C4-2B (cell line): ENCODE data around the gene GABBR1.

Source experiments
- H3K27ac ChIP-seq: fragments of 450-650 bp; 2 replicates; pipeline ENCODE4 v1.5.1; 2017
- ZFX ChIP-seq: fragments of 450-650 bp; IDR thresholded peaks from 2 replicates; pipeline ENCODE4 v1.6.1; 2017
- TF ChIP-seq, protein P1 (sequence below): fragments of 450-650 bp; conservative IDR thresholded peaks from 2 replicates; pipeline ENCODE4 v1.5.1; 2017; ENCODE audit warnings: mild to moderate bottlenecking

GABBR1 gene

DNA sequence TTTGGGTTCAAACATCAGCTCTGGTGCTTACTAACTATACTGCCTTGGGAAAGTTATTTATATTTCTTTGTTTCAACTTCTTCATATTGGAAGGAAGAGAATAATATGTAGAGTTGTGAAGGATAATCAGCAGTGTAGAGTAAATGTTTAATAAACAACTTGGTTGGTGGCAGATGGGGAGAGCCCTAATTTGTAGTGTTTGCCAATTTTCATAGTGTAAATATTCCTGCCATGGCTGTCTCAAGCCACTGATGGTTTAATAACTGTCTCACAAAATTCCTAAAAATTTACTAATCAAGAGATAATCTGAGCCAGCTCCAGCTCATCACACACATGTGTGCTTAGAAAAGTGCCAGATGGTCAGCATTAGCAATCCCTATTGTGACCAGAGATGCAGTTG is 48.2 kb downstream of the GABBR1 start, which contains the start of gene OR2H2:
OR2H2 (plus strand) TSS at position 301 of the 400 bp plus-strand sequence. CDS start 2,824 bp downstream, outside the sequence.
- TF ChIP-seq ZFX: no peak
- TF ChIP-seq, protein P1, sequence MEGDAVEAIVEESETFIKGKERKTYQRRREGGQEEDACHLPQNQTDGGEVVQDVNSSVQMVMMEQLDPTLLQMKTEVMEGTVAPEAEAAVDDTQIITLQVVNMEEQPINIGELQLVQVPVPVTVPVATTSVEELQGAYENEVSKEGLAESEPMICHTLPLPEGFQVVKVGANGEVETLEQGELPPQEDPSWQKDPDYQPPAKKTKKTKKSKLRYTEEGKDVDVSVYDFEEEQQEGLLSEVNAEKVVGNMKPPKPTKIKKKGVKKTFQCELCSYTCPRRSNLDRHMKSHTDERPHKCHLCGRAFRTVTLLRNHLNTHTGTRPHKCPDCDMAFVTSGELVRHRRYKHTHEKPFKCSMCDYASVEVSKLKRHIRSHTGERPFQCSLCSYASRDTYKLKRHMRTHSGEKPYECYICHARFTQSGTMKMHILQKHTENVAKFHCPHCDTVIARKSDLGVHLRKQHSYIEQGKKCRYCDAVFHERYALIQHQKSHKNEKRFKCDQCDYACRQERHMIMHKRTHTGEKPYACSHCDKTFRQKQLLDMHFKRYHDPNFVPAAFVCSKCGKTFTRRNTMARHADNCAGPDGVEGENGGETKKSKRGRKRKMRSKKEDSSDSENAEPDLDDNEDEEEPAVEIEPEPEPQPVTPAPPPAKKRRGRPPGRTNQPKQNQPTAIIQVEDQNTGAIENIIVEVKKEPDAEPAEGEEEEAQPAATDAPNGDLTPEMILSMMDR: no peak

DNA sequence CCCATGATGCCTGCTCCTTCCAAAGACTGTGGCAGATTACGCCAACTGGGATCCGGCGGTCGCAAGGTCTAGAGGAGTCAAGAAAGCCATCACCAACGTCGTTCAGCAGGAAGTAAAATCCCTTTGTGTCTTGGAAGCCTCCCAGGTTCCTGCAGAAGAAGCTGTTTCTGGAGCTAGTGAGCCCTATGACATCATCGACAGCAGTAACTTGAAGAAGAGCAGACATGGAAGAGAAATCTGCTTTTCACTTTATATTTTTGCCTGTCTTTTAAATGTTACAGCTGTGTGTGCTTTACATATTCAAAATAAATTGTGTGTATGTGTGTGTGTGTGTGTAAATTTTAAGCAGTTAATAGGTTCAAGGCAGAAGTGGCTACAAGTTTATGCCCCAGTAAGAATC is 55.4 kb downstream of the GABBR1 start:
- TF ChIP-seq, protein P1: no peak
- no peak overlapping the region for H3K27ac ChIP-seq

More for the DNA sequence above, 48.2 kb downstream of the GABBR1 start, which contains the start of gene OR2H2:
- no peak within 1 kb of the TSS for H3K27ac ChIP-seq

DNA sequence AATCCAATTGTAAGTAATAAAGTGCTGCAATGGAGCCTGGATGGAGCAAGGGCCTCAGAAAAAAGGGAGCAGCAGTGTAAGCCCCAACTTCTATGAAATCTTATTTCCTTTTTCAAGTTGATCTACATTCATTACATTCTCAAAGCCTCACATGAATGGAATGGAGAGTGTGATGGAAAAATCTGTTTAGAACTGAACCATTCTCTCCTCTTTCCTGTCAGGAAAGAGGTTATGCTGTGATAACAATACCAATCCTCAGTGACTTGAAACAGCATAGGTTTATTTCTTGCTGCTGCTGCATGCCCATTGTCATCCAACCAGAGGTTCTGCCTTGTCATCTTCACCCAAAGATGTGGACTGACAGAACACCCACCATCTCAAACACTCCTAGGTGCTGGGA is 56.9 kb downstream of the GABBR1 start:
- TF ChIP-seq ZFX: no peak
- TF ChIP-seq, protein P1: no peak
- no peak overlapping the region for H3K27ac ChIP-seq

DNA sequence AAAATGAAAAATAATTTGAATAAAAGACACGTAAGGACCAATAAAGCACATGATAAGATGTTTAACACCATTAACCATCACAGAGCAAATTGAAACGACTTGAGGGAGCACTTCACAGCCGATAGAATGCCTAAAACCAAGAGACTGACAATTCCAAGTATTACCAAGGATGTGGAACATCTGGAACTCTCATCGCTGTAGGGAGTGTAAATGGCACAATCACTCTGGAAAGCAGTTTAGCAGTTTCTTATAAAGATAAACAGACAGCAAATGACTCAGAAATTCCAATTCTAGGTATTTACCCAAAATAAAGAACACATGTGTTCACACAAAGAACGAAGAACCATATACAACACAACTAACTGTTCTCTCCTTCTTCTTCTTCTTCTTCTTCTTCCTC is 65.0 kb downstream of the GABBR1 start:
- H3K27ac ChIP-seq: no peak overlapping the region
- TF ChIP-seq, protein P1: no peak
- TF ChIP-seq ZFX: no peak

DNA sequence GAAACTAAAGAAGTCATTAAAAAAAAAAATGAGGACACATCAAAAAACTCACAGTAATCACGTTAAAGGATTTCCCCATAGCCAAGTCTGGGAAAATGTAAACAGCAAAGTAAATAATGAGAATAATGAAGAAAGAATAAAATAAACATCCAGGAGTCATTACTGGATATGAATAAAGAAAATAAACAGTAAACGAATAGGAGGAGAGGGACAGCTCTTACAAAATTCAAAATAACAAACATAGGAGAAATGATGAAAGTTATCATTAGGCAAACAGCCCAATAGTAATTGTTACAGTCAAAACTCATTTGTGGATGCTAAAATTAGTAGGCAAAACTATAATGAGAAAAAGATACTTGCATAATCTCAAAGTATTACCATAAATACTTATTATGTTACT is 65.4 kb downstream of the GABBR1 start:
- no peak for TF ChIP-seq ZFX
- TF ChIP-seq, protein P1: no peak
- no peak overlapping the region for H3K27ac ChIP-seq

DNA sequence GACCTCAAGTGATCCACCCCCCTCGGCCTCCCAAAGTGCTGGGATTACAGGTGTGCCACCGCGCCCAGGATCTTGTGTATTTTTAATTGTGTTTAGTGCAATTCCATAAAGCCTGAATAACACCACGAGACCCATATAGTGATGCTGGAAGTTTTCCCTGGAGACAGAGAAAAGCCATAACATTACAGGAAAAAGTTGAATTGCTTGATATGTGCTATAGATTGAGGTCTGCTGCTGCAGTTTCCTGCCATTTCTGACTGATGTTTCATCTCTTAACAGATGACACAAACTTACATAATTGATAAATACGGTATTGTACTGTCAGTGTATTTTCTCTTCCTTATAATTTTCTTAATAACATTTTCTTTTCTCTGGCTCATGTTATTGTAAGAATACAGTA is 66.1 kb downstream of the GABBR1 start:
- TF ChIP-seq ZFX: no peak
- TF ChIP-seq, protein P1: no peak
- no peak overlapping the region for H3K27ac ChIP-seq

DNA sequence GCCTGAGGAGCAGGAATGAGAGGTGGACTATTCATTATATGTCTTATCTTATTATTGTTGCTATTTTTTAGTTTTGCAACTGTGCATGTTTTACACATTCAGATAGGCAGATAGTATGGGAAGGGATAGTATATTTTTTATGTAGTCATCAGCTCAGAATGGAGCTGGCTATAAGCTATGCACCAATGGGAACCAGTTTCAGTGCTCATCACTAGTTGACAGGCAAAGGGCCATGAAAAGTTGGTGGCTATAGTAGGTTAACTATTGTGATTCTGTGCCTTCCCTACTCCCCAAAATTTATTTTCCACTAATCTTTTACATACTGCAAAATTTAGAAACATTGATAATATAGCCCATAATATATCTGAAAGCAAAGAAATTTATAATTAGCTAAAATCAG is 68.1 kb downstream of the GABBR1 start:
- TF ChIP-seq, protein P1: no peak
- TF ChIP-seq ZFX: no peak
- no peak overlapping the region for H3K27ac ChIP-seq
